HG03280 (cell line): ENCODE measurements around the gene UBE2E3.
A peak's percentile ranks its signal among the peaks of the same experiment; 100 is the strongest.

ENCODE experiments used
- ATAC-seq: cut with Tn5 transposase; IDR thresholded peaks from one replicate; pipeline ENCODE4 v1.9.1; 2021; ENCODE audit warnings: mild to moderate bottlenecking, moderate library complexity; ENCODE audit not compliant: unreplicated experiment

UBE2E3 gene

GRCh38 chr2:180978903-180979748 is 1.3 kb upstream of the UBE2E3 start:
- ATAC-seq = no peak

DNA sequence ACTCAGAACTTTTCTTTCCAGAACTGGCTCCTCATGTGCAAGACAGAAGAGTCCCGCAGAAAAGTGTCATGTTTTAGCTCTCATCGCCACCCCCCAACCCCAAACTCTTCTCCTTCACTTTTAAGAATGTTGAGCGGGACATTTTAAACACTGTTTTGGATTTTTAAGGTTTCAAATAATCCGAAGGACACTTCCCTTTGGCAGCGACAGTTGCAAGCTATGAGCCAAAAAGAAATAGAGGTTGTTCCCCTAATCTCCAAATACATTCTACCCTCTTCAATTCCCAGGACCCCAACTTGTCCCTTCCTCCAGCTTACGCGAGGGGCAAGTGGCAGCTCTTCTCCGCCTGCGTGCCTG is 678 bp upstream of the UBE2E3 start:
- no peak for ATAC-seq

GRCh38 chr2:180980943-180981911 is 822 bp downstream of the UBE2E3 start:
- peak; percentile 13 for ATAC-seq

DNA sequence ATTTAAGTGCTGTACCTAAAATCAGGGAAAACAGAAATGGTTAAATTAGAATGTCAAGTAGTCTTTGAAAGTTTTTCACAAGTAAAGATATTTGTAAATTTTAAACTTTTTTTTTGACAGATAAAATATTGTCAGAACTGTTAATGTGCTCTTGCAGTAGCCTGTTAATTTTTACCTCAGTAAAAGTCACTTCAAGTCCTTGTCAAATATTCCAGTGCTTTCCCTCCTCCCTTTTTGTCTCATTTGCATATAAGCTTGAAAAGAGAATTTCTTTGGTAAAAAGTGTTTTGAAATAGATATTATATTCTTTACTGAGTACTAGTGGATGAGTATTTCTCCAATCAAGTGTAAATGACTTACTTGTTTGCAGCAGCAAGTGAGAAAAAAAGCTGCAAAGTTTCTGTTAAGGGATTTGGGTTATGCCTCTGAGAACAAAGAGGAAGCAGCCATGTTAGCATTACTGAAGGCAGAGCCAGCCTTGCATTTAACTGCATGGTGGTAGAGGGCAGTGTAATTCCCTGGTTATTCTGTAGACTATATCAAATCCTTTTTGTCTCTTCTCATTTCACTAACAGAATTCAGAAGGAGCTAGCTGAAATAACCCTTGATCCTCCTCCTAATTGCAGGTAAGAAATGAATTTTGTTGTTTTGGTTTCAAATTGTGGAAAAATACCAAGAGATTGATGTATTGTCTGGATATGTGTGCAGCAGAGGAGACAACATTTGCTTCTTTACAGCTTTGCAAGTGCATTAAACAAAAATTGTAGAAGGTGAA is 3.2 kb downstream of the UBE2E3 start:
- no peak for ATAC-seq

DNA sequence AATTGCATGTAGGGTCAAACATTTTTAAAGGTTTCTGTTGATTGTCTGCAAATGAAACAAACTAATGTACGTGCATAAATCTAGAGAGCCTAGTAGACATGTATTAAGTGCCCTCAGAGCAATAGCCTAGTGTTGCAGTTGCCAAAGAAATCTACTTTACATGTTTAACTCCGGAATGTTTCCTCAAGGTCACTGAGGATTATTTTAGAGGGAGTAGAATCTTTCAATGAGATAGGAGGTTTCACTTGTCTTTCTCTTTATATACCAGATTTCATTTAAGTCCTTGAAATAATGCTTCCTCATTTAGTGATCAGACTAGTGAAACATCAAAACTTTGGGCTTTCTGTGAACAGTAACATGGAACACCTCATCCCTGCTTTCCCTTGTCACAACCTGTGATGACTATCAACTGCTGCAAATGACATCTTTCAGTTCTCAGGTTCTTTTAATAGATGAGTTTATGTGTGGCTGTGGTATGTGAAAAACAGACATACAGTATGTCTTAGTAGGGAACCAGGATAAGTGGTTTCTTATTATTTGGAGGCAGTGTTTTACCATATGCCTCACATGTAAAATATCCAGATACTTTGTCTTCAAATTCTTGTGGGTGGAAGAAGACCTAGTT is 5.5 kb downstream of the UBE2E3 start:
- no peak for ATAC-seq

DNA sequence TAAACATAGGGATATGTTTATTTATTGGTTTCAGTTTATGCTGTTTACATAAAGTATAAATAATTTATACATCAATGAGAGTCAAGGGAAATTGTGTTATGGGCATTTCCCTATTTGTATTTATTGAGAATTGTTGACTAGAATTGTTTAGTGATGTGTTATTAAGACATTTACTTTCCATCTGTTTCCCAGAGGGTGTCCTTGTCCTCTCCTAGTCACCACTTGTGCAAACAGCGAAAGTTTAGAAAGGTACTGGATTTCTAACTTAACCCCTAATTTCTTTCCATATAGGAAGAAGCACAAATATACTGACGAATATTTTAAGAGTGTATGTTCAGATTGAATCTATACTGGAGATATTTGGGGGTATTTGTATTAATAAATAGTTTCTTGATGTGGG is 6.7 kb downstream of the UBE2E3 start:
- no peak for ATAC-seq

DNA sequence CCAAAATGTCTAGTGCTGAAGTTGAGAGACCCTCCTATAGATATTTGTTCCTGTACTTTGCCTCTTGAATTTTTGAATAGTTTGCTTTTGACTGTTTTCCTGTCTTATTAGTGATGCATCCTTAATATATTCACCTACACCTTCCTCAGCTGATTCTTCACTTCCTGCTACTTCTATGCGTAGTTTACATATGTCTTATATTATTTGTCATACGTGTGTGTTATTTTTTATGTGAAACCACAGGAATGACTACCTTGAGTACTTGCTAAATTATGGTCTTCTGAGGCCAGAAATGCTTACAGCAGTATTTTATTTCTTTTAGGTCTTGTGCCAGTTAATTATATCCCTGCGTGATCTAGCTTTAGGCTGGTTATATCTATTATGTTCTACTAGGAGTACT is 9.9 kb downstream of the UBE2E3 start:
- no peak for ATAC-seq

DNA sequence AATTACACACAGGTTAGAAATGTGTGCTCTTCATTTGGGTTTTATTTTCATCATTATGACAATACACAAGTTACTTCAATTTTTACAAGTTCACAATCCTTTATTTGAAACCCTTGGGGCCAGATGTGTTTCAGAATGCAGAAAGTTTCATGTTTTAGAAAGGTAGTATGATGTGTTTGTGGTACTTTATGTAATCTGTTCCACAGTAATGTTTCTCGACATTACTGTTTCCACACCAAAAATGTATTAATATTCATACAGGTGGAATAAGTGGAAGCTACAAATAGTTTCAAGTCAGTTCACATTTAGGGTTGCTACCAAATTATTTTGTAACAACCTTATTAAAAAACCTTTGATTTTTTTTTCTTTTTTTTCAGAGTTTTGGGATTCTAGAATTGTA is 10.4 kb downstream of the UBE2E3 start:
- ATAC-seq = no peak

GRCh38 chr2:180991361-180991760 is 11.0 kb downstream of the UBE2E3 start:
- ATAC-seq = peak; percentile 3

DNA sequence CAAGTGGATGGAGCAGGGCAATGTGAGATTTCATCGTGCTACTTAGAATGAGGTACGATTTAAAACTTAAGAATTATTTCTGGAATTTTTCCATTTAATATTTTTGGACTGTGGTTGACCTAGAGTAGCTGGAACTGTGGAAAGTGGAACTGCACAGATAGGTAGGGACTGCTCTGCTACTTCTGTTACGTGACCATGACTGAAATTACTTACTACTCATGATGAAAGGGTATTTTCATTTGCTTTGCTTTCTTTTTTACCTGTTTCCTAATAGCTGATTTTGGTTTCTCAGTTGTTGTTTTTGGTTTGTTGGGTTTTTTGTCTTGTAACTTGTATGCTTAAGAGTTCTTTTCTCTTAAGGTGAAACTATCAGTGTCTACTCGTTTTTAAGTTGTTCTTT is 11.4 kb downstream of the UBE2E3 start:
- ATAC-seq = peak; percentile 81

- ATAC-seq = no peak
These were observed 12.6 kb downstream of the UBE2E3 start for GRCh38 chr2:180992994-180993393.

GRCh38 chr2:180999274-180999964 is 19.0 kb downstream of the UBE2E3 start:
- ATAC-seq = no peak

DNA sequence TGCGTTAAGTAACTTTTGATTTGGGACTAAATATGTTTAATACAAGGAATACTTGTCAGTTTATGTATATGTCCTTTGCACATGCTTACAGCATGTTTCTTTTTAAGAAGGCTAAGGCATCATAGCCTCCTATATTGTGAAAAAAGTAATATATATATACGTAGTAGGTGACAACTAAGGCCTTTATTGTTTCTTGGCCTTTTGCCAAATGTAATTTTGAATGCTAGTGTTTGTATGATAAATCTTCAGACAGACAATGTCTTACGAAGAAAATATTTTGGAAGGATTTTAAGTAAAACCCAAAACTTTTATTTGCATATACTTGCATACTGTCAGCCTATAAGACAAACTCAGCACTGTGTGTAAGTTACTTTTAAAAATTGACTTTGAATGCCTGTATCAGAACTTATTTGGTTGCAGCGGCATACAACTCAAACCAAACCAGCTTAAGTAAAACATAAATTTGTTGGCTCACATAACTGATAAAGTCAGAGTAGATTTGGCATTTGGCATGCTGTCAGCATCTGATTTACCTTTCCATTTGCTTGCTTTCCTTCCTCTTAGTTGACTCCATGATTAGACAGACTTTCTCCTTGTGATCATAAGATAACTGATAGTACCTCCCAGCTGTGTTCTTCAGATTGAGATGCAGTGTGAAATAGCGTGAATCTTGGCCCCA is 24.4 kb downstream of the UBE2E3 start:
- no peak for ATAC-seq

GRCh38 chr2:181005326-181005655 is 24.9 kb downstream of the UBE2E3 start:
- ATAC-seq = no peak

- no peak for ATAC-seq
These were observed 25.4 kb downstream of the UBE2E3 start for GRCh38 chr2:181005809-181006208.

- no peak for ATAC-seq
These were observed 26.9 kb downstream of the UBE2E3 start for GRCh38 chr2:181007086-181007837.

- ATAC-seq = no peak
These were observed 28.0 kb downstream of the UBE2E3 start for GRCh38 chr2:181008407-181008806.

DNA sequence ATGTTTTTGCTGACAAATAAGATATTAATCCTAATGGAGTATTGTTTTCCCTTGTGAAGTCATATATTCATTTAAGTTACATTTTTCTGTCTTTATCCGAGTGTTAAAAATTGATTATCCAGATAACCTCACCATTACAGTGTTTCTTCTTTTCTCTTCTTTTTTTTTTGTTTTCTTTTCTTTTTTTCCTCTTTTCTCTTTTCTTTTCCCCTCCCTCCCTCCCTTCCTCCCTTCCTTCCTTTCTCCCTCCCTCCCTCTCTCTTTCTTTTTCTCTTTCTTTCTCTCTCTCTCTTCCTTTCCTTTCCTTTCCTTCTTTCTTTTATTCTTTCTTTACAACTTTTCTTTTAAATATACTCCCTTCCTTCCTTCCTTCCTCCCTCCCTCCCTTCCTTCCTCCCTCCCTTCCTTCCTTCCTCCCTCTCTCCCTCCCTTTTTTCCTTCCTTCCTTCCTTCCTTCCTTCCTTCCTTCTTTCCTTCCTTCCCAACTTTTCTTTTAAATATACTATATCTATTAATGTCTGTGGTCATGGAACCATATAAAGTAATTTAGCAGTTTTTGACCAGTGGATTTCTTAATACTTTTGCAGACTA is 40.9 kb downstream of the UBE2E3 start:
- ATAC-seq = no peak

- ATAC-seq = no peak
These were observed 42.2 kb downstream of the UBE2E3 start for GRCh38 chr2:181022652-181023051.
